ENCODE results near the gene SERTAD1. TPM values are rescaled to one million over a fixed set of nuclear protein-coding genes. Genes with fewer than 3 reads are reported as not detected.
A peak's percentile ranks its signal among the peaks of the same experiment; 100 is the strongest.

SERTAD1 gene
- total and polyA plus RNA-seq, 2 of the 4 experiments (the other 2 are of a cell fraction): 21.1 to 27.4 TPM

GRCh38 chr19:40425450-40426287 is at the start of gene SERTAD1 (continued):
- TF ChIP-seq, protein P1, sequence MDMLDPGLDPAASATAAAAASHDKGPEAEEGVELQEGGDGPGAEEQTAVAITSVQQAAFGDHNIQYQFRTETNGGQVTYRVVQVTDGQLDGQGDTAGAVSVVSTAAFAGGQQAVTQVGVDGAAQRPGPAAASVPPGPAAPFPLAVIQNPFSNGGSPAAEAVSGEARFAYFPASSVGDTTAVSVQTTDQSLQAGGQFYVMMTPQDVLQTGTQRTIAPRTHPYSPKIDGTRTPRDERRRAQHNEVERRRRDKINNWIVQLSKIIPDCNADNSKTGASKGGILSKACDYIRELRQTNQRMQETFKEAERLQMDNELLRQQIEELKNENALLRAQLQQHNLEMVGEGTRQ (IDR thresholded peaks at IDR 0.05; ENCODE audit: low read depth, low read length): no peak
- peak; percentile 74 for TF ChIP-seq RFX5 (IDR thresholded peaks at IDR 0.05; ENCODE audit: low read depth, low read length)
- TF ChIP-seq, protein P2, sequence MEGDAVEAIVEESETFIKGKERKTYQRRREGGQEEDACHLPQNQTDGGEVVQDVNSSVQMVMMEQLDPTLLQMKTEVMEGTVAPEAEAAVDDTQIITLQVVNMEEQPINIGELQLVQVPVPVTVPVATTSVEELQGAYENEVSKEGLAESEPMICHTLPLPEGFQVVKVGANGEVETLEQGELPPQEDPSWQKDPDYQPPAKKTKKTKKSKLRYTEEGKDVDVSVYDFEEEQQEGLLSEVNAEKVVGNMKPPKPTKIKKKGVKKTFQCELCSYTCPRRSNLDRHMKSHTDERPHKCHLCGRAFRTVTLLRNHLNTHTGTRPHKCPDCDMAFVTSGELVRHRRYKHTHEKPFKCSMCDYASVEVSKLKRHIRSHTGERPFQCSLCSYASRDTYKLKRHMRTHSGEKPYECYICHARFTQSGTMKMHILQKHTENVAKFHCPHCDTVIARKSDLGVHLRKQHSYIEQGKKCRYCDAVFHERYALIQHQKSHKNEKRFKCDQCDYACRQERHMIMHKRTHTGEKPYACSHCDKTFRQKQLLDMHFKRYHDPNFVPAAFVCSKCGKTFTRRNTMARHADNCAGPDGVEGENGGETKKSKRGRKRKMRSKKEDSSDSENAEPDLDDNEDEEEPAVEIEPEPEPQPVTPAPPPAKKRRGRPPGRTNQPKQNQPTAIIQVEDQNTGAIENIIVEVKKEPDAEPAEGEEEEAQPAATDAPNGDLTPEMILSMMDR (conservative IDR thresholded peaks at IDR 0.05; ENCODE audit: low read depth, low read length): peak; percentile 49

Measured in IMR-90 (cell line).